Retina (tissue), 1 donor: ENCODE data around the gene KDM8.

Experiments
- DNase-seq: peaks from one replicate; pipeline ENCODE4 v3.0.0-alpha.2; 2016

Gene KDM8

DNA sequence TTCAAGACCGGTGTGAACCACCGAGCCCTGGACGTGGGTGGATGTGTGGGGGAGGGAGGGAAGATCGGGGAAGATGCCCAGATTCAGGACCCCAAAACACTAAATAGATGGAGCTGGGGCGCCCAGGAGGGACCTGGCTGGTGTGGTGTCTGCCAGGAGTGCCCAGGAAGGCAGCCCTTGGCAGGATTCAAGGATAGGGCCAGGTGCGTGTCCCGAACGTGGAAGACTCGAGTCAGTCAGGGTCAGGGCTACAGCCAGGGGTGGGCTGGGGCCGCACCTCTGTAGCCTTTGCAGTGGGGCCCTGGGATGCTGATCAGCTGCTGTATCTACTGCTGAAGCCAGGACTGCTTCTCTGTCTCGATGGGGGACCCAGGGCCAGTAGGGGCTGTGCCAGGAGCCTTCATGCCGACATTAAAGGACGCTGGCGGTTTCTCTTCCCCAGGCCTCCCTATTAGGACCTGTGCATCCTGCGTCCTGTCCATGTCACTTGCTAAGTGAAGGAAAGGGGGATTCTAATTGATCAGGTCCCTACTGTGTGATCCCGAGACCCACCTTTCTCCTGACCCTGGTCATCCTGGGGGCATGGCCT is 13.1 kb downstream of the KDM8 start:
- DNase-seq = no peak

DNA sequence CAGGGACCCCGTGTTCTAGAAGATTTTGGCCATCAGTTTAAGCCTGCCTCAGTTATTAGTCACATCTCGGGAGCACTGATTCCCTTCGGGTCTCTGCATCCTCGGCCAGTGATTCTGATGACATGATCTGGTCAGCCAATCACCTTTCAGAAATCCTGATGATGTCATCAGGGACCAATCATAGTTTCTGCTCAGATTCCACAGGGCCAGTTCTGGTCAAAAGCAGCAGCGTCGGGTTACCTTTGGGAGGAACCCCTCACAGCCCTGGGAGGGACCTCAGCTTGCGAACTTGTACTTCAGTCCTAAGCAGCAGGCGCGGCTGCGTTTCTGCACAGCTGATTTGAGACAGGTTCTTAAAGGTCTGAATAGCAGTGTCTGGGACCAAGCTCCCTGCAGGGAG is 13.9 kb downstream of the KDM8 start:
- peak; percentile 75 for DNase-seq

DNA sequence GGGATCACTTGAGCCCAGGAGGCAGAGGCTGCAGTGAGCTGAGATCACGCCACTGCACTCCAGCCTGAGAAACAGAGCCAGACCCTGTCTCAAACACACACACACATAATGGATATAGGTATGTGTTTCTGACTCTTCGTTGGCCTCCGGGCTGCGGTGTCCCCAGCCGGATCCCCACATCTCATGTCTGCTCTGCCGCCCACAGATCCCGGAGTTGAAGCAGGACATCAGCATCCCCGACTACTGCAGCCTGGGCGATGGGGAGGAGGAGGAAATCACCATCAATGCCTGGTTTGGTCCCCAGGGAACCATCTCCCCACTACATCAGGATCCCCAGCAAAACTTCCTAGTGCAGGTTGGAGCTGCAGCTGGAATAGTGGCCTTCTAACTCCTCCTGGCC is 15.4 kb downstream of the KDM8 start:
- DNase-seq = no peak

DNA sequence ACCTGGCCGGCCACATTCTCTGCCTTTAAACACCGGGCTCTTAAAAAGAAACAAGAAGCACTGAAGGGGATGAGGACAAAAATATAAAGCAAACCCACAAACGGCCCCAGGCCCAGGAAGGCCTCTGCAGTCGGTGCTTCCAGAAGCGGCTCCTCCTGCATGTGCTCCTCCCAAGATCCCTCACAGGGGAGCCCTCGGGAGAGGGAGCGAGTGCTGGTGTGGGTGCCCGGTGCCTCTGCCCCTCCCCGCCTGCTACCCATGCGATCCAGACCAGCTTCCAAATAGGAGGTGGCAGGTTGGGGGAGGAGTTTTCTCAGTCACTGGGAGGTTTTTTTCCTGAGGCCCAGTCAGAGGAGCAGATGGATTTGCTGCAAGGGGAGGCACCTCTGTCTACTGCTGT is 15.8 kb downstream of the KDM8 start:
- DNase-seq = no peak

DNA sequence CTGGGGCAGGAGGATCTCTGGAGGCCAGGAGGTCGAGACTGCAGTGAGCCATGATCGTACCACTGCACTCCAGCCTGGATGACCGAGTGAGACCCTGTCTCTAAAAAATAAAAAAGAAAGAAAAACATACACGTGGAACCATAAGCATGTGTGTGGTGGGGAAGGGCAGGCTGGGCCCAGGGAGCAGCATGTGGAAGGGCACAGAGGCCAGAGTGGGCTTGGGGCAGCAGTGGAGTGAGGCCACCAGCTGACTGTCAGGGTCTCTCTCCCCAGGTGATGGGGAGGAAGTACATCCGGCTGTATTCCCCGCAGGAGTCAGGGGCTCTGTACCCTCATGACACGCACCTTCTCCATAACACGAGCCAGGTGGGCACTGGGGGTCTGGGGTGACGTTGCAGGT is 16.8 kb downstream of the KDM8 start:
- DNase-seq = no peak

DNA sequence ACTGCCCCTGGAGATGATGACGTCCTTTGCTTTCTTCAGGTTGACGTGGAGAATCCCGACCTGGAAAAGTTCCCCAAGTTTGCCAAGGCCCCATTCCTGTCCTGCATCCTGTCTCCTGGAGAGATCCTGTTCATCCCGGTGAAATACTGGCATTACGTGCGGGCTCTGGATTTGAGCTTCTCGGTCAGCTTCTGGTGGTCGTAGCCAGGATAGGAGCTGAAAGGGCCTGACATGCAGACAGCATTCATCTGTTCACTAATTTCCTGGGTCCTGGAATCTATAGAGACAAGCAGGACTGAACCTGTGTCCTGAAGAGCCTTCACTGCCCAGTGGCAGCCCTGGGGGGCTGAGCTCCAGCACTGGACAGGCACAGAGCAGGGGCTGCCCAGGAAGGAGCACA is 17.2 kb downstream of the KDM8 start:
- DNase-seq = no peak

DNA sequence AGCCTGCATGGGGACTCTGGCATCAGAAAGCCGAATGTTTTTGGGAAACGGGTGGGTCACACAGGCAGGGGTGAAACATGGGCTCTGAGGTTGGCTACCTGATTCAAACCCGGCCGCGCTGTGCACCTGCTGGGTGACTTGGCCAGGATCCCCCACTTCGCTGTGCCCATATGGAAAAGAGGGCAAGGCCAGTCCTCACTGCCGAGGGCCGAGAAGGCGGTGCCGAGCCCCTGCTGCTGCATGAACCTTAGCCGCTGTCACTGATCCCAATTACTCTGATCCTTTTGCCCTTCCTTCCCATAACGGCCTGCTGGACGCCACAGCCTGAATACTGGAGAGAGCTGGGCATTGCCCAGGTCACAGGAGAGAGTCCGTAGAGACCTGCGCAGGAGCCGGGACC is 17.7 kb downstream of the KDM8 start:
- DNase-seq = no peak

DNA sequence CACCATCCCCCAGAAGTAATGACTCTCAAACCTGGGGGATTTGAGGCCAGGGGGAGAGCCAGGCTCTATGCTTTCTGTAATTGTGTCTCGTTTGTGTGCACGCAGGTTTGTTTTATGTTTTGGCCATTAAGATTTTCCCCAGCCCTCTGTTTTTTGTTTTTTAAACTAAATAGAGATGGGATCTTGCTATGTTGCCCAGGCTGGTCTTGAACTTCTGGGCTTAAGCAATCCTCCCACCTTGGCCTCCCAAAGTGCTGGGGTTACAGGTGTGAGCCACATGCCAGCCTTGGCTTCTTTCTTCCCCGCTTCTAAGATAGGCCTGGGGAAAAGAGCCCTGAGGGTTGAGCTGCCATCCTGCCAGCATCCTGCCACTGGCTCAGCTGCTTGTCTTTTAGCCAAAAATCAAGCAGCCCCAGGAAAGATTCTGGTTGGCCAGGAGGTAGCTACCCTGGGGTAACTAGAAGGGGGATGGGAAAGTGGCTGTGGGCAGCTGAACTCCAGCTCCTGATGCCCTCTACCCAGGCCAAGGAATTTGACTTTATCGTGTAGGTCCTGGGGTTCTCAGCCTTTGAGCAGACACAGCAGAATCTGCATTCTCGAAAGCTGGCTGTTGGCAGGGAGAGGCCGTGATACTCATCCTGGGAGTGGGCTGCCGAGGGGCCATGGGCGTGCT is 18.4 kb downstream of the KDM8 start:
- no peak for DNase-seq

DNA sequence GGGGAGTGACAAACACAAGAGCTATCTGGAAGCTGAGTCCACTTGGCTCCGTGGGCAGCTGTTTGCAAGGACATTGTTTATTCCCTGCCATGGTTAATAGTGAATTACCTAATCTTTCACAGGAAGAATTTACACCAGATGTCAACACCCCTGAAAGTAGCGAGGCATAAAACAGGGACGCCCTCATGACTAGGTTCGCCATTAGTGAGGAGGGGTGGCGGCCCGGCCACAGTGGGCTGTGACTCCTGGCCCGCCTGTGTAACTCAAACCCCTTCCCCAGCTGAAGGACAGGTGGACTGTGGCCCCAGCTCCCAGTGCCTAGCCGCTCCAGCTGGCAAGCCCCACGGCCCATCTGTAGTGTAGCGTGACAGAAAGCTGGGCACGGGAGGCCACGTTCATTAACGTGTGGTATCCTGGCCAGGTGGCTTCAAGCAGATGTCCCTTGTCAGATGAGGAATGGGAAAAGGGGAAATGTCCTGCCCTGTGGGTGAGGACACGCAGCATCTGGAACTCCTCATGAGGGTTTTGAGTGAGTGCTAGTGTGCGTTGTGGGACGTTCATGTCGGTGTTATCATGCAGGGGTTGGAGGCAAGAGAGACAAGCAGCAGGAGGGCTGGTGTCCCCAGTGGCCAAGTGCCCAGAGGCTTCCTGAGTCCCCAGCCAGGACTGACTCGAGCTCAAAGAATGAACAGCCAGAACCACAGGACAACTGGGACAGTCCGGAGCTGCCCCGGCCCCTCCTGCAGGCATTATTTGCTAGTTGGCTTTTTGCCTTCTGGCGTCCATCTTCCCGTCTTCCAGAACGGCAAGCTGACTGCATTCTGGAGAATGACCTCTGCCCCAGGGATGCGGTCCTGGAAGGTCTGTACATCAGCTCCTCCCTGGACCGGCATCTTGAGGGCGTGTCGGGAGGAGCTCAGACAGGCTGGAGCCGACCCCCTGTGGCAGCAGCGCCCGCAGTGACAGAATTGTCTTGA is 19.2 kb downstream of the KDM8 start:
- DNase-seq = peak; percentile 53

DNA sequence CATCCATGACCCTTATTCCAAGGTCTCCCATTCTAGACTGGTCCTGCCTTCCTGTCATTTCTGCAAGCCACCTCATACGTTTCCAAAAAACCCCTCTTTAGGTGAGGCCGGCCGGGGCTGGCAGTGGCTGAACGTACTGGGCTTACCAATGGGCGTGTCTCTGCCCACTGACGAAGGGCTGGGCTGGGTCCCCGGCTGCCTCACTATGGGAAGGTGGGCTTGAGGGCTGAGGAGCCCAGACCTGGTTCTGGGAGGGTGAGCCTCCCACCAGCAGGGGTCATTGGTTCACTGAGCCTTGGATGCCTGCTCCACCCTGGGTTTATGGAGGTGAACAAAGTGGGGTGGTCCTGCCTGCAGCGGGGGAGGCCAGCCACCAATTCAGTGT is 19.9 kb downstream of the KDM8 start:
- DNase-seq = no peak

DNA sequence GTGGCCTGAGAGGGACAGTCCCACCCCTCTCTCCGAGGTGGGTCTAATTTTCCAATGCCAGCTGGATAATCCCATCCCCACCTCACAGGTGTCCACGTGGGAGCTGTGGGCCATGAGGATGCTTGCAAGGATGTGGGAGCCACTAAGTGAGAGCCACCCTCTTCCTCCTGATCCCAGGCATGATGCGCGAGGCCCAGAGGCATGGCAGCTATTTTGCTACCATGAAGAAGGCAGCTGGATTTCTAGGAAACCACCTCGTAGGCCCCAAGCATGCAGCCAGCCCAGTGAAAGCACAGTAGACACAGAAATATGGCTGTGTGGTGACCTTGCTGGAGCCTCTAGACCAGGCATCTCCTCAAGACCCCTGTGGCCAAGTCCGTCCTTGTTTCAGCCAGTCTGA is 20.4 kb downstream of the KDM8 start:
- DNase-seq = no peak

DNA sequence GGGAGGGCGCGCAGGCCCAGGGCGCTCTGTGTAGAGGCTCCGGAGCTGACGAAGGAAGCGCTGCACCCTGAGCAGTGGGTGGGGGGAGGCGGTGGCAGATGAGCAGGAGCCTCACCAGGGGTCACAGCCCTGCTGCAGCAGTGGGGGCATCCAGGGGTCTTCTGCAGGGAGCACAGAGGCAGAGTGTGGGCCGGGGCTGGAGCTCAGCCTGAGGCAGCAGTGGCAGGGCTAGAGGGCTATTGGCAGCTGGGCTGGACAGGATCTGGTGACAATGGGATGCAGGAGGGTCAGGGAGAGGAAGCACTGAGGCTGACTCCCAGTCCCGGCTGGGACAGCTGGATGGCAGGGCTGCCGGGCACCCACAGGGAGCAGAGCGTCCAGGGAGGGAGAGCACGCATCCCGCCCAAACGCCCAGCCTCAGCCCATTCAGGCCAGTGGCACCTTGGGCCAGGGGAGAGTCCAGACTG is 21.0 kb downstream of the KDM8 start:
- DNase-seq = no peak

DNA sequence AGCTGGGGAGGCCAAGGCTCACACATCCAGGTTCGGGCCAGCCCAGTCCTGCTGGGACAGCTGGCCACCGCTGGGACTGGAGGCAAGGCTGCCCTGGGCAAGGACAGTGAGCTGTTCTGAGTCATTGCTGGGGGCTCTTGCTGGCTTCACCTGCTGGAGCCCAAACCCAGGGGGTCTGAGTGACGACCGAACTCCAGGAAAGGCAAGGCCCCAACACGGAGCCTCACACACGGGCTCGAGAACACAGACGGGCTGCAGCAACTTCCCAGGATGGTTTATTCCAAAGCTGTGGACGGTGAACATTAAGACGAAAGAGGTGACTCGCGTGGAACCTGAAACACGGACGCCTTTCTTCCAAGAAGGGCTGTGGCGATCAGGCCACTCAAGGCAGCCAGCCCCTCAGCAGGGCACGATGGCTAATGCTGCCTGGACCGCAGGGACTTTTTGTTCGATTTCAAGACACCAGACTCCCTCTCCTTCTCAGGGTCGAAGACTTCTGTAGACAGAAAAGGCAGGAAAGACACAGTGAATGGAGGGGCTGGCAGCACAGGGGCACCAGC is 21.5 kb downstream of the KDM8 start:
- DNase-seq = no peak

DNA sequence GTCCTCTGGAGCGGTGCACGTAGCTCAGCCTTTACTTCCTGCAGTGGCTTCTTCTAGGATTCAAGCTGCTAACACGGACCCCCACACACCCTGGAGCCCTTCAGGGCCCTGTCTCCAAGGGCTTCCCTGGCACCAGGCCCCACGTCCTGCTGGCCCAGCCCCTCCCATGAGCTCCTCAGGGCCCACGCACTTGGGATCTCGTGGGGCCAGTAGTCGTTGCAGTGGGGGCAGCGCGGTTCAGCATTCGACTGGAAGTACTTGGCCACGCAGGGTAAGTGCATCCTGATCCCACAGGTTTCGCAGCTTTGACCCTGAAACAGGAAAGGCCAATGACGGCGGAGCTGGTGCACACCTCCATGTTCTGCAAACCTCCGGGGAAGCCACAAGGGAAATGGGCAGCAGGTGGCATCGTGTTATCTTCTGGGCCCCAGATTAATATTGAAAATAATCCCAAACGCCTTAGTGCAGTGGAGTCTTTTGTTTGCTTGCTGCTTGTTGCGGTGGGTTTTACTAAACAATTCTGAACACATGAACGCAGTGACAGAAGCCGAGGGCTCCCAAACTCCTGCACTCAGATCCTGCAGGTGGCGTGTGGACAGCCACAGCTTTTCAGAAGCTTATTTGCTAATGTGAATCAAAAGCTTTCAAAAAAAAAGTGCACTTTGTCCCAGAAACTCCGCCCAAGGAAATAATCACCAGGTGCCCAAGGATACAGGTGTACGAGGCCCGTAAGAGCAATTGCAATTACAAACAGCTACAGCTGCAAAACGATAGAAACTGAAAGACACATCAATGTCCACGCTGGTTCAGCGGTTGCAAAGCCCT is 22.4 kb downstream of the KDM8 start:
- no peak for DNase-seq

DNA sequence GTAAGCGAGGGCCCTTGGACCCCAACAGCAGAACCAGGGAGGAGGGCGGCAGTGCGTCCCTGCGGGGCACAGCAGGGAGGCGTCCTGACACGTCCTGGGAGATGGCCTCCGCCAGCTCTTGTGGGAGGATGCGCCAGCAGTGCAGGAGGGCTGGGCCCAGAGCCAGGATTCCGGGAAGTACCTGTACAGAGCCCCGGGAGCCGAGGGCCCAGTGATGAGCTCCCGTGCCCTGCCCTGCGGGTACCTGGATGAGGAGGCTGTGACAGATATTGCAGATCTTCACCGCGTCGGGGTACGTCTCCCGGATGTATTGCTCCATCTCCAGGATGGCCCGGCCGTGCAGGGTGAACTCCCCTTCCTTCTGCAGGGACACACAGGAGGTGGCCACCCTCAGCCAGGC is 23.1 kb downstream of the KDM8 start:
- no peak for DNase-seq

DNA sequence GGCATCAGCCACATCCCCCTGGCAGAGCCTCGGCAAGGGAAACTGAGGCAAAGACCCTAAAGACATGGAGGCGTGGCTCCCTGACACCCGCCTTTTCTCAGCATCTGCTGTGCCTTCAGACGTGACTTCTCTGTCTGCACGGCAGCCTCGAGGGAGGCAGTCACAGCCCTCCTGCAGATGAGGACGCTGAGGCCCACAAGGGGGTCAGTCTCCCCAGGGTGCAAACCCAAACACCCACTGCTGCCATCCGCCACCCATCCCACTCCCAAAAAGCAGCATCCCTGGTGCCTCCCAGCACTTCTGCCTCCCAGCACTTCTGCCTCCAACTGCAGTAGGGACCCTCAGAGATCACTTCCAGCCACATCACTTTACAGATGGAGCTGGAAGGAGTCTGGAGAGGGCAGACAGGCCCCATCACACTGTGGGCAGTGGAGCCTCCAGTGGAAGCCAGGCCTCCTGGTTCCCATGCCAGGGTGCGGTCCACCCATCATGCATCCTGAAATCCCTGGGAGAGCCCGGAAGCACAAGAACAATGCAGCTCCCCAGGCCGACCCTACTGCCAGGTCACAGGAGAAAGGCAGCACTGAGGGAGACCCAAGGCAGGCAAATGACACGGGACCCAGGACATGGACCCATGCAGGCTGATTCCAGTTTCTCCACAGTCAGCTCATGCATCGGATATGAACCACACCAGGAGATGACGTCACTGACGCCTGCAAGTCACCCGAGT is 23.8 kb downstream of the KDM8 start:
- DNase-seq = no peak

DNA sequence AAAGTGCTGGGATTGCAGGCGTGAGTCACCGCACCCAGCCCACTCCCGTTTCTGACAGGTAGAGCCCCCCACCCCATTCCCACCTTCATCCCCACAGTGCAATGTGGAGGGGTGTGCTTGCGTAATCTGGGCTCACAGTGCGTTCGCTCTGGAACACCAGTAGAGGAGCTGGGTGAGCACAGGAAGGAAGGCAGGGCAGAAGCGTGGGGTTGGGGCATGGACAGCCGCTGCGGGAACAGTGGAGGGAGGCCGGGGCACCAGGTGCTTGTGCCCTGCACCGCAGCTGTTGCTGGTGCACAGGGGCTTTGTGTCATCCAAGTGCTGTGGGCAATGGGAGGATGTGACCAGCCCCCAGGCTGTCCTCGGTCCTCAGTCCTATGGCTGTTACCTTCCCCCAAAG is 24.7 kb downstream of the KDM8 start:
- DNase-seq = no peak

DNA sequence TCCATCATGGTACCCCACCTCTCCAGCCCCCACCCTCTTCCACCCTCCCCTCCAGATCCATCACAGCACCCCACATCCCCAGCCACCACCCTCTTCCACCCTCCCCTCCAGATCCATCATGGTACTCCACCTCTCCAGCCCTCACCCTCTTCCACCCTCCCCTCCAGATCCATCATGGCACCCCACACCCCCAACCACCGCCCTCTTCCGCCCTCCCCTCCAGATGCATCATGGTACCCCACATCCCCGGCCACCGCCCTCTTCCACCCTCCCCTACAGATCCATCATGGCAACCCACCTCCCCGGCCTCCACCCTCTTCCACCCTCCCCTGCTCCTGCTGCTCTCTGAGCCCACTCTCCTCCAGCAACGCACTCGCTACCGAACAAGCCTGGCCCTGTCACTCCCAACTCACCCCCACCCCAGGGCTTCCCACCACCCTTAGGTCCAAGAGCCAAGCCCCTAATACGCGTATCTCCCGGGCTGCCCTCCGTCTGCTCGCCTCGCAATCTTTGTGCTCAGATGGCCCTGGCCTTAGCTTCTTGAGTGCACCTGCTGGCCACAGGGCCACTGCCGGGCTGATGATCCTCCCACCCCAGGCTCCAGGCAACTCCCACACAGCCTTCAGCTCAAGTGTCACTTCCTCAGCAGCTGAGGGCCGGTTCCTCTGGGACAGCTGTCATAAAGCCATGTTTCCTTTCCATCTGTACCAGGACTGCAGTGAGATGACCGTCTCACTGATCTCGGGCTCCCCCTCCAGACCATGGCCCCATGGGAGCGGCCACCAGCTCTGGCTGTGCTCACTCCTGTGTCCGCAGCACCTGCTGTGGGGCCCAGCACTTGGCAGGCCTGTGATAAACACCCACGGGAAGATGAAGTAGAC is 25.5 kb downstream of the KDM8 start:
- peak; percentile 55 for DNase-seq

DNA sequence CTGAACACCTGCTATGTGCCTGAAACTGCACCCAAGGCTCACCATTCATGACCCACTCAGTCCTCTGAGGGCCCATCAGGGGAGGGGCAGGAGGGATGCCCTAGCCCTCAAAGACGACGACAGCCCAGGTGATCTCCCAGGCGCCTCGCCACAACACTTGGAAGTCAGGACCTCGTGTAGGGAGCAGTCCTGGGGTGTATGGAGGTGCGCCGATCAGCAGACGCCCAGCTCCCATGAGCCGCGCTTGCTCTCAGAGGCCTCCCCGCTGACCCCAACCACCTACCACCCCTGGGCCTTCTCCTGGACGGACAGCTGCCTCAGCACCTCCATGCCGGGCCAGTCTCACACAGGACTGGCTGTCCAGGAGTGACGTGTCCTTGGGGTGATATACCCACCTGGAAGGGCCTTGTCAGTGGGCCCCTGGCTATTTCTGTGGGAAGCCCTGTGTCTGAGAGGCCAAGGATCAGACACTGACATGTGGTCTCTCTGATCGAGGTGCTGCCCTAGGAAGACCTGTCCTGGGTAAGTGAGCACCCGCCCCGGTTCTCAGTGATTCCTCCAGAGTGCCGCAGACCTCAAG is 26.7 kb downstream of the KDM8 start:
- no peak for DNase-seq

DNA sequence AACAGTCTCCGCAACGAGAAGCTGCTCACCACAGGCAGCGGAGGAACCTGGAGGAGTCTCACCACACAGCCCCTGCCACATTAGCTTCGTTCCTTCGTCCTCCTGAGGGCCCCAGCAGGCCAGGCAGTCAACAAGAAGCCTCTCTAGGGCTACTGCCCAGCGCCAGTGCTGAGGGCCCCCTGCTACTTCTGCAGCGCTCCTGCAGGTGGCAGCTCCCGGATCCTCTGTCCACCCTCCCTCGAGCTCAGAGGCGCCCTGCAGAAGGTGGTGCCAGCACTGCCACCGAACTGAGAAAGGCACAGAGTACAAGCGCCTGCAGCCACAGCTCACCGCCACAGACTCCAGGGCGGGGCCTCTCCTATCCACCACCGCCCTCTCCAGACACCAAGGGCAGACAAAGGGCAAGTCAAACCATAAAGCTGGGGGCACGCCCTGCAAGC is 27.3 kb downstream of the KDM8 start:
- no peak for DNase-seq
